Mesenchymal stem cell (in vitro differentiated cells and primary cell): ENCODE data around the gene CDK6.

Source experiments
- DNase-seq: peaks from one replicate; pipeline ENCODE4 v3.0.0-alpha.2; 2013
- H2AFZ ChIP-seq: one replicate; pipeline ENCODE4 v1.6.1; 2013; ENCODE audit warnings: low read depth, mild to moderate bottlenecking, control low read depth, inconsistent platforms, low read length, moderate library complexity
- H2AK5ac ChIP-seq: 2 replicates; pipeline ENCODE4 v1.6.1; 2013; ENCODE audit warnings: low read length, moderate library complexity, mild to moderate bottlenecking, inconsistent platforms; ENCODE audit not compliant: severe bottlenecking
- H2BK120ac ChIP-seq: one replicate; pipeline ENCODE4 v1.6.1; 2013; ENCODE audit warnings: low read depth, mild to moderate bottlenecking, inconsistent platforms, low read length, moderate library complexity
- H2BK12ac ChIP-seq, 2 experiments: one replicate each; pipeline ENCODE4 v1.6.1; 2013; ENCODE audit warnings: inconsistent platforms in 2 of 2, low read length in 2 of 2, mild to moderate bottlenecking in 2 of 2, moderate library complexity in 2 of 2, control low read depth in 1 of 2
- H2BK15ac ChIP-seq: one replicate; pipeline ENCODE4 v1.6.1; 2013; ENCODE audit warnings: mild to moderate bottlenecking, low read depth, inconsistent platforms; ENCODE audit not compliant: poor library complexity, severe bottlenecking
- H2BK5ac ChIP-seq: 2 replicates; pipeline ENCODE4 v1.6.1; 2013; ENCODE audit warnings: low read depth, mild to moderate bottlenecking, low read length, control low read depth, inconsistent platforms; ENCODE audit not compliant: poor library complexity, severe bottlenecking
- H3K14ac ChIP-seq, 2 experiments: one replicate each; pipeline ENCODE4 v1.6.1; 2013; ENCODE audit warnings: inconsistent platforms in 2 of 2, low read length in 2 of 2, control low read depth in 1 of 2, mild to moderate bottlenecking in 1 of 2, moderate library complexity in 1 of 2
- H3K18ac ChIP-seq, 2 experiments: one replicate each; pipeline ENCODE4 v1.6.1; 2013; ENCODE audit warnings: inconsistent platforms in 2 of 2, low read length in 2 of 2, control low read depth in 1 of 2, low read depth in 1 of 2, mild to moderate bottlenecking in 1 of 2
- H3K23ac ChIP-seq, 2 experiments: one replicate each; pipeline ENCODE4 v1.6.1; 2013; ENCODE audit warnings: inconsistent platforms in 2 of 2, low read length in 2 of 2, mild to moderate bottlenecking in 2 of 2, moderate library complexity in 2 of 2, control low read depth in 1 of 2
- H3K27ac ChIP-seq: 2 replicates; pipeline ENCODE4 v1.5.1; 2013; ENCODE audit warnings: mild to moderate bottlenecking, moderate library complexity, low read length, control low read depth, inconsistent platforms; ENCODE audit not compliant: poor library complexity, severe bottlenecking
- H3K27me3 ChIP-seq, 2 experiments: 2 replicates each; pipeline versions ENCODE4 v1.6.1 to v1.7.0; 2013; ENCODE audit warnings: low read length in 2 of 2, mild to moderate bottlenecking in 2 of 2, moderate library complexity in 2 of 2, control low read depth in 1 of 2, inconsistent platforms in 1 of 2; ENCODE audit not compliant: control insufficient read depth in 1 of 2, insufficient read depth in 1 of 2
- H3K36me3 ChIP-seq, 2 experiments: 2 replicates each; pipeline versions ENCODE4 v1.6.1 to v1.7.0; 2013; ENCODE audit warnings: low read length in 2 of 2, control low read depth in 1 of 2, inconsistent platforms in 1 of 2, low read depth in 1 of 2, mild to moderate bottlenecking in 1 of 2; ENCODE audit not compliant: insufficient read depth in 2 of 2, control insufficient read depth in 1 of 2
- H3K4ac ChIP-seq, 2 experiments: one replicate each; pipeline ENCODE4 v1.6.1; 2013; ENCODE audit warnings: inconsistent platforms in 2 of 2, low read length in 2 of 2, mild to moderate bottlenecking in 2 of 2, moderate library complexity in 2 of 2, control low read depth in 1 of 2, low read depth in 1 of 2
- H3K4me1 ChIP-seq: 2 replicates; pipeline ENCODE4 v1.6.1; 2013; ENCODE audit warnings: low read depth, low read length, control low read depth; ENCODE audit not compliant: control insufficient read depth, insufficient read depth
- H3K4me2 ChIP-seq: 2 replicates; pipeline ENCODE4 v1.6.1; 2013; ENCODE audit warnings: low read length, mild to moderate bottlenecking, inconsistent platforms; ENCODE audit not compliant: poor library complexity, severe bottlenecking
- H3K4me3 ChIP-seq, 2 experiments: 2 replicates each; pipeline versions ENCODE4 v1.5.1 to v1.7.0; 2013; ENCODE audit warnings: low read length in 2 of 2, mild to moderate bottlenecking in 2 of 2, control low read depth in 1 of 2, low read depth in 1 of 2; ENCODE audit not compliant: insufficient read depth in 1 of 2
- H3K79me1 ChIP-seq: replicated peaks from 2 replicates; pipeline ENCODE4 v1.6.1; 2013; ENCODE audit warnings: mild to moderate bottlenecking, control low read depth, low read length, inconsistent platforms; ENCODE audit not compliant: poor library complexity, severe bottlenecking
- H3K9ac ChIP-seq: 2 replicates; pipeline ENCODE4 v1.7.0; 2013; ENCODE audit warnings: mild to moderate bottlenecking, low read length, moderate library complexity
- H3K9me3 ChIP-seq: 2 replicates; pipeline ENCODE4 v1.7.0; 2013; ENCODE audit warnings: mild to moderate bottlenecking, low read length; ENCODE audit not compliant: control insufficient read depth
- H4K8ac ChIP-seq: one replicate; pipeline ENCODE4 v1.6.1; 2013; ENCODE audit warnings: inconsistent platforms, mild to moderate bottlenecking, low read length, moderate library complexity
- H4K91ac ChIP-seq: one replicate; pipeline ENCODE4 v1.6.1; 2013; ENCODE audit warnings: mild to moderate bottlenecking, low read length, inconsistent platforms
- WGBS: methylation state at CpG from one replicate; pipeline ENCODE4 v1.1.7; 2013; ENCODE audit warnings: mixed read lengths; 5-methylcytosine and 5-hydroxymethylcytosine counted together

CDK6 gene

DNA sequence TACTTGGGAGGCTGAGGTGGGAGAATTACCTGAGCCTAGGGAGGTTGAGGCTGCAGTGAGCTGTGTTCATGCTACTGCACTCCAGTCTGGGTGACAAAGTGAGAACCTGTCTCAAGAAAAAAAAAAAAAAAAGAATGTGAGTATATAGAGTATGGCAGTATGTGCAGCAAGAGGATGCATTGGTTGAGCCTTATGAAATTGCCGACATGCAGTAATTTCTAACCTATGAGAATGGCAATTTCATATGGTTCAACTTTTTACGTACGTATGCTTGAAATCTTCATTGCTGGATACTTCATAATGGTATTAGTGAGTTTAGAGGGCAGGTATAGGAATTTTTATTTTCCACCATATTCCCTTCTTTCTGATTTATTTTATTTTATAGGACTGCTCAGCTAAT lies 241.6 kb downstream of the CDK6 start:
- no peak overlapping the region for H4K8ac ChIP-seq
- 94% methylated on average over 1 of the region's 3 CpGs for WGBS
- H3K14ac ChIP-seq: no peak overlapping the region
- H3K27me3 ChIP-seq: no peaks in the 10 kb centered on the region
- no peak overlapping the region for H3K23ac ChIP-seq
- peaks cover 2% of the 10 kb centered on the region for H3K79me1 ChIP-seq
- H3K4me3 ChIP-seq: peak overlapping the region in 1 of 2 experiments; percentile 16
- H3K4ac ChIP-seq: no peak overlapping the region
- no peak overlapping the region for H2BK15ac ChIP-seq
- H4K91ac ChIP-seq: no peak overlapping the region
- no peak overlapping the region for H3K4me2 ChIP-seq
- H3K9me3 ChIP-seq: no peaks in the 10 kb centered on the region
- H2BK5ac ChIP-seq: no peak overlapping the region
- no peak overlapping the region for H2BK120ac ChIP-seq
- H3K36me3 ChIP-seq: no peaks in the 10 kb centered on the region
- no peak for DNase-seq
- peak overlapping the region; percentile 81 for H3K9ac ChIP-seq
- H3K27ac ChIP-seq: no peak overlapping the region
- no peak overlapping the region for H2AK5ac ChIP-seq
- H2AFZ ChIP-seq: no peak overlapping the region
- H2BK12ac ChIP-seq: no peak overlapping the region
- H3K18ac ChIP-seq: no peak overlapping the region
- peaks cover 4% of the 10 kb centered on the region for H3K4me1 ChIP-seq

DNA sequence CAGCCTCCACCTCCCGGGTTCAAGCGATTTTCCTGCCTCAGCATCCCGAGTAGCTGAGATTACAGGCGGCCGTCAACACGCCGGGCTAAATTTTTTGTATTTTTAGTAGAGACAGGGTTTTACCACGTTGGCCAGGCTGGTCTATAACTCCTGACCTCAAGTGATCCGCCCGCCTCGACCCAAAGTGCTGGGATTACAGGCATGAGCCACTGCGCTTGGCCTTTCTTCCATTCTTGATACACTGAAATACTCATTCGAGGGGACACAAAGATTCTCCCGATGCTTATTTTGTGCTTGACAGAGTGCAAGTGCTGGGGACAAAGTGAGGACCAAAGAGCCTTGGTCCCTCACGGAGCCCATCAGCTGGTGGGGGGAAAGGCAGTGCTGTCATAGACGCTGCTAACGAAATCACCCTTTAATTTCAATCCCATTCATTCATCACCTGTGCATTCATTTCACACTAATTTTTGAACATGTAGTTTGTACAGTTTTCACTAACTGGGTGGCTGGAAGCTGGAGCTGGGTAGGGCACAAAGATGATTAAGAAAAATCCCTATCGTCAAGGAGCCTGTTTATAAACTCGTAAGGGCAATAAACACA lies 245.6 kb downstream of the CDK6 start:
- Histone ChIP-seq H3K14ac (no peak overlapping the region), H3K18ac (no peak overlapping the region)
- WGBS: 66% methylated on average over 17 of the region's 19 CpGs

DNA sequence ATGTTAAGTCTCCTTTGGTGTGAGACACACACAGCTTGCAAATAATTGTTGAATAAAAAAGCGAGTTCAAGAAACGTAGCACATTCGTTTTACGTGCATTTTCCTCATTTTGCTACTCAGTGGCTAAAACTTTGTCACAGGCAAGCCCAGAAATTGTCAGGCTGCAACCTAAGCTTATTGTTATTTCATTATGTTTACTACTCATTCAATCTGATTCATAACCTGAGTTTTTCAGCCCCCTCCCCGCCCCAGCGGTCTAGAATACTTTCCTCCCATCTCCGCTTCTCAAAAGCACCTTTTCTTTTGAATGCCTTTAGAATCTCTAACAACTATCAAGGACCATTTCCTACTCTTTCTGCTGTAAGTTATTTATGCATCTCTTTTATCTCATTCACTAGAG lies 247.3 kb downstream of the CDK6 start:
- Histone ChIP-seq H3K4me3 (peak overlapping the region in 1 of 2 experiments; percentile 82), H3K23ac (no peak overlapping the region), H3K27ac (no peak overlapping the region), H2AFZ (no peak overlapping the region), H2BK12ac (no peak overlapping the region), H3K79me1 (peaks cover 2% of the 10 kb centered on the region), H2BK15ac (no peak overlapping the region), H2BK5ac (no peak overlapping the region), H3K27me3 (no peaks in the 10 kb centered on the region), H3K4ac (no peak overlapping the region), H3K4me1 (peaks cover 8% of the 10 kb centered on the region), H3K18ac (no peak overlapping the region), H2BK120ac (no peak overlapping the region), H3K9me3 (no peaks in the 10 kb centered on the region), H3K36me3 (peaks cover 0 to 2% of the 10 kb centered on the region in 2 experiments), H2AK5ac (no peak overlapping the region), H3K14ac (no peak overlapping the region), H4K91ac (no peak overlapping the region), H3K4me2 (peak overlapping the region; percentile 85), H4K8ac (no peak overlapping the region), H3K9ac (peak overlapping the region; percentile 93)
- DNase-seq: no peak
- WGBS: 54% methylated on average over 7 of the region's 7 CpGs

More for the DNA sequence above, 245.6 kb downstream of the CDK6 start:
- Histone ChIP-seq H4K8ac (peak overlapping the region; percentile 27), H3K27ac (no peak overlapping the region), H3K23ac (peak overlapping the region in 1 of 2 experiments; percentile 50), H2BK5ac (no peak overlapping the region), H3K79me1 (peaks cover 2% of the 10 kb centered on the region), H3K36me3 (peaks cover 0 to 2% of the 10 kb centered on the region in 2 experiments), H3K4me2 (peak overlapping the region; percentile 86), H3K9ac (peak overlapping the region; percentile 93), H3K27me3 (no peaks in the 10 kb centered on the region), H2BK15ac (no peak overlapping the region), H2BK12ac (no peak overlapping the region), H2BK120ac (no peak overlapping the region), H3K4me1 (peaks cover 8% of the 10 kb centered on the region), H4K91ac (no peak overlapping the region), H2AFZ (no peak overlapping the region), H3K4ac (no peak overlapping the region), H3K9me3 (no peaks in the 10 kb centered on the region), H2AK5ac (no peak overlapping the region), H3K4me3 (peak overlapping the region in 1 of 2 experiments; percentile 82)
- DNase-seq: no peak

DNA sequence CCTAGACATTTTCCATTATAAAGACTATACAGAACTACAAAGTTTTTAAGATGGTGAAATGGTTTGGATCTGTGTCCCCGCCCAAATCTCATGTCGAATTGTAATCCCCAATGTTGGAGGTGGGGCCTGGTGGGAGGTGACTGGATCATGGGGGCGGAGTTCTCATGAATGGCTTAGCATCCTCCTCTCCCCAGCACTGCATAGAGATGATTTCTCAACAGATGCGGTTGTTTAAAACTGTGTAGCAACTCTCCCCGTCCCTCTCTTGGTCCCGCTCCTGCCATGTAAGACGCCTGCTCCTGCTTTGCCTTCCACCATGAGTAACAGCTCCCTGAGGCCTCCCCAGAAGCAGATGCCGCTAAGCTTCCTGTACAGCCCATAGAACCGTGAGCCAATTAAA lies 247.8 kb downstream of the CDK6 start:
- Histone ChIP-seq H4K8ac (no peak overlapping the region), H3K23ac (no peak overlapping the region), H2BK12ac (no peak overlapping the region), H2BK120ac (no peak overlapping the region), H3K27me3 (no peaks in the 10 kb centered on the region), H3K27ac (no peak overlapping the region), H2BK5ac (no peak overlapping the region), H3K79me1 (peaks cover 2% of the 10 kb centered on the region), H2AK5ac (no peak overlapping the region), H3K14ac (no peak overlapping the region), H3K18ac (no peak overlapping the region), H3K4me3 (peak overlapping the region in 1 of 2 experiments; percentile 82), H2AFZ (no peak overlapping the region), H3K4me1 (peaks cover 8% of the 10 kb centered on the region), H3K36me3 (peaks cover 0 to 2% of the 10 kb centered on the region in 2 experiments), H3K4ac (no peak overlapping the region), H2BK15ac (no peak overlapping the region), H3K4me2 (peak overlapping the region; percentile 85), H3K9ac (peak overlapping the region; percentile 93), H3K9me3 (no peaks in the 10 kb centered on the region), H4K91ac (no peak overlapping the region)
- WGBS: 88% methylated on average over 9 of the region's 9 CpGs
- DNase-seq: peak; percentile 43
